Immature natural killer cell (primary cell): ENCODE results near the gene RAB7B. TPM values are rescaled to one million over a fixed set of nuclear protein-coding genes. Genes with fewer than 3 reads are reported as not detected.

Source experiments
- DNase-seq, 3 donors: peaks; one replicate each; pipeline ENCODE4 v3.0.0; 2022; ENCODE audit warnings: mixed read lengths in 1 of 3
- H3K27ac Mint-ChIP-seq, 6 donors: one replicate each; pipeline ENCODE4 v1.8.0; 2020; ENCODE audit warnings: mixed read lengths in 6 of 6, mild to moderate bottlenecking in 5 of 6, inconsistent platforms in 4 of 6, moderate library complexity in 3 of 6
- H3K27me3 Mint-ChIP-seq, 3 donors: one replicate each; pipeline ENCODE4 v1.8.0; 2020 to 2021; ENCODE audit warnings: low read depth in 3 of 3, mild to moderate bottlenecking in 3 of 3, mixed read lengths in 3 of 3, moderate library complexity in 3 of 3, inconsistent platforms in 1 of 3
- H3K36me3 Mint-ChIP-seq, 3 donors: one replicate each; pipeline ENCODE4 v1.8.0; 2020; ENCODE audit warnings: mixed read lengths in 3 of 3, inconsistent platforms in 2 of 3, mild to moderate bottlenecking in 2 of 3
- H3K4me1 Mint-ChIP-seq, 2 donors: one replicate each; pipeline ENCODE4 v1.8.0; 2020; ENCODE audit warnings: inconsistent platforms in 2 of 2, mild to moderate bottlenecking in 2 of 2, mixed read lengths in 2 of 2, moderate library complexity in 1 of 2
- H3K4me3 Mint-ChIP-seq, 5 donors: one replicate each; pipeline ENCODE4 v1.8.0; 2020; ENCODE audit warnings: mild to moderate bottlenecking in 5 of 5, mixed read lengths in 5 of 5, inconsistent platforms in 3 of 5, moderate library complexity in 3 of 5
- H3K9me3 Mint-ChIP-seq, 6 donors: one replicate each; pipeline ENCODE4 v1.8.0; 2020; ENCODE audit warnings: mild to moderate bottlenecking in 6 of 6, mixed read lengths in 6 of 6, inconsistent platforms in 4 of 6, moderate library complexity in 3 of 6
- polyA plus RNA-seq, 3 donors: library from polyadenylated mRNA; unstranded; fragments of 300-500 nt; fragmentation: Illumina TruSeq; gene quantifications; one replicate each; pipeline ENCODE4 v1.2.3, GENCODE V29; 2021

Gene RAB7B
- polyA plus RNA-seq, 3 donors from 2014 or later: 0.07 TPM; not detected in 2

DNA sequence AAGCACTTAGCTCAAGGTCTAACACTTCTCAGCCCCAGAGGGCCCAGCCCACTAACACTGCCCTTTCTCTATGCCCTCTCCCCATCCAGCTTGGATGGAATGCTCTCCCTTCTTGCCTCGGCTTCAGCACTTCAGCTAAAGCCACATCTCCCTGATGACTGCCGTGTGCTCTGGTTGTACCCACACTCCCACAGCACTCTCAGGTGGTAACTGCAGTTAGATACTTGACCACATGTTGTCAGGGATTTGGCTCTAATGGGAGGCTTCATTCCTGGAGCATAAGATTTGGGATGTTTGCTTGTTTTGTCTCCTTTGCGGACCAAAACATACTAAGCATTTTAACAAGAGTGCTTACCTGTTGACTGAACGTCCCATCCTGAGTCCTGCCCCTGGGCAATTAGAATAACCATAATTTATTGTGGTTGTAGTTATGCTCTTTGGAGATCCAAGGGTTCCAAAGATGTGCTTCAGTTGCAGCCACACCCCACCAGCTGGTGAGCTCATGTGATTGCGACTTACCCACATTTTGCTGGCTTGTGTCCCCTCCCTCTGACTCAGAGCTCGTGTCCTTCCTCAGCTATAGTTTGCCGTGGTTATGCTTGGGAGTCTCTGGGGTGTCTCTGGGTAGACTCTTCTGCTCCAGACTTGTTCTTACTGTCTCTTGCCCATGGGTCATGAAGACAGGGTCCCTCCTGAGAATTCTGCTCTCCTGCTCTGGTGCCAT, 52.2 kb downstream of the RAB7B start:
- peaks cover 2 to 10% (median 3%) of the 10 kb centered on the region in 3 donors for H3K27me3 Mint-ChIP-seq
- H3K4me1 Mint-ChIP-seq: no peaks in the 10 kb centered on the region
- H3K27ac Mint-ChIP-seq: no peak overlapping the region
- no peaks in the 10 kb centered on the region for H3K36me3 Mint-ChIP-seq
- H3K4me3 Mint-ChIP-seq: no peak overlapping the region
- DNase-seq: no peak
- no peaks in the 10 kb centered on the region for H3K9me3 Mint-ChIP-seq

- peaks cover 2 to 9% (median 5%) of the 10 kb centered on the region in 3 donors for H3K27me3 Mint-ChIP-seq
- DNase-seq: no peak
- no peak overlapping the region for H3K4me3 Mint-ChIP-seq
- H3K9me3 Mint-ChIP-seq: no peaks in the 10 kb centered on the region
- H3K4me1 Mint-ChIP-seq: no peaks in the 10 kb centered on the region
- no peak overlapping the region for H3K27ac Mint-ChIP-seq
- no peaks in the 10 kb centered on the region for H3K36me3 Mint-ChIP-seq
Measured at GRCh38 chr1:205950280-205950679, 52.9 kb downstream of the RAB7B start.

DNA sequence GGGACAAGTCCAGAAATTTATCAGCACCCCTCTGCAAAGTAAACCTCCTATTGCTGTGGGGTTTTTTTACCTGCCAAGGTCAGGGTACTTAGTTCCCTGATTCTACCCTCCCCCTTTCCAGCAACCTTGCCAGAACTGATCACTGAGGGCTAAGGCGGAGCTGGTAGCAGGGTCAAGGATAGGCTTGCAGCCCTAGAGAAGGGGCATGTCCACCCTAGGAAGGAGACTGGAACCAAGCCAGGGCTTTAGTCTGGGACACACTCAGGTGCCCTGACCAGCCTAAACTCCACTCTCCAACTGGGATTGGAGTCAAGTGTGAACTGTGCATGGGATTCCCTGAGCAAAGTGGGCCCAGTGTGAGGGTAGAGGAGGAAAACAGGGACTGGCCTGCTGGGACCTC, 53.4 kb downstream of the RAB7B start:
- Mint-ChIP-seq H3K36me3 (no peaks in the 10 kb centered on the region), H3K27ac (no peak overlapping the region), H3K9me3 (no peaks in the 10 kb centered on the region), H3K27me3 (peaks cover 2 to 9% (median 5%) of the 10 kb centered on the region in 3 donors), H3K4me1 (no peaks in the 10 kb centered on the region), H3K4me3 (no peak overlapping the region)
- DNase-seq: no peak

GRCh38 chr1:205948886-205949285, 54.3 kb downstream of the RAB7B start:
- Mint-ChIP-seq H3K27ac (no peak overlapping the region), H3K4me1 (no peaks in the 10 kb centered on the region), H3K36me3 (no peaks in the 10 kb centered on the region), H3K27me3 (peaks cover 2 to 9% (median 5%) of the 10 kb centered on the region in 3 donors), H3K4me3 (no peak overlapping the region), H3K9me3 (no peaks in the 10 kb centered on the region)
- no peak for DNase-seq

- Mint-ChIP-seq H3K4me1 (no peaks in the 10 kb centered on the region), H3K4me3 (no peak overlapping the region), H3K27ac (no peak overlapping the region), H3K36me3 (no peaks in the 10 kb centered on the region), H3K9me3 (no peaks in the 10 kb centered on the region), H3K27me3 (peaks cover 2 to 5% (median 4%) of the 10 kb centered on the region in 3 donors)
- DNase-seq: no peak
Measured at GRCh38 chr1:205948039-205948438, 55.2 kb downstream of the RAB7B start.

- Mint-ChIP-seq H3K27me3 (peaks cover 2 to 7% (median 5%) of the 10 kb centered on the region in 3 donors), H3K36me3 (no peaks in the 10 kb centered on the region), H3K9me3 (no peaks in the 10 kb centered on the region), H3K4me1 (no peaks in the 10 kb centered on the region), H3K4me3 (no peak overlapping the region), H3K27ac (no peak overlapping the region)
- DNase-seq: no peak
Measured at GRCh38 chr1:205947024-205947423, 56.2 kb downstream of the RAB7B start.

DNA sequence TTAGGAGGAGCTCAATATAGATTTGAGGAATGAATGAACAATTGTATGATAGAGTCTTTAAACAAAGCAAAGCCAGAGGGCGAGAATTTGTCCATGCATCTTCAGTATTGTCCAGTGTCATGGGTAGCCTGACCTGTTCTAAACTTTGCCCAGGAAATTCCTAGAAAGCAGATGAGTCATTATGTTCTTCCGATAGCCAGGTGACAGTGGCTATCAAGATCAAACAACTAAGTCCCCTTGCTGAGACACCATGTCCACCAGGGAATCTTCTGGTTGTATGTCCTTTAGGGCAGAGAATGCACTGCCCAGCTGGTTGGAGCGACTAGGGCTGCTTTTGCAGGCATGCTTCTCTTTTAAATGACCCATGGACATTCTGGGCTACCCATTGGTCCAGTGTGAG, 58.1 kb downstream of the RAB7B start:
- DNase-seq: no peak
- H3K27ac Mint-ChIP-seq: no peak overlapping the region
- peaks cover 6 to 13% (median 8%) of the 10 kb centered on the region in 3 donors for H3K27me3 Mint-ChIP-seq
- H3K36me3 Mint-ChIP-seq: no peaks in the 10 kb centered on the region
- no peak overlapping the region for H3K4me3 Mint-ChIP-seq
- H3K9me3 Mint-ChIP-seq: no peaks in the 10 kb centered on the region
- H3K4me1 Mint-ChIP-seq: no peaks in the 10 kb centered on the region

DNA sequence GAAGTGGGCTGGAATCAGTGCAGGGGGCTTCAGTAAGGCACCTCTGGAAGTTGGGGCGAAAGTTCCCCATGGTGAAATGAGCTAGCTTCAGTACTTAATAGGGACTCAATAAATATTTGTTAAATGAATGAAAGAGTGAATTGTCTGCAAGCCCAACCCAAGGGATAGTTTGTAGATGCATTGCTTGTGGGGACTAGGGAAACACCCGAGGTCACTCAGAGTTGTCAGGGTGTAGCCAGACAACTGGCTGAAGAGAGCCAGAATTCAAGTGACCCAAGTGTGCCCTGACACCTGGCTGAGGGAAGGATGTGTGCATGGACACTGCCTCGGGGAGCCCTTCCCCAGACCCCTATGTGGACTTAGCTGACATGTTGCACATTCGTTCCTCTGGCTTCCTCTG, 58.7 kb downstream of the RAB7B start:
- H3K36me3 Mint-ChIP-seq: no peaks in the 10 kb centered on the region
- no peaks in the 10 kb centered on the region for H3K4me1 Mint-ChIP-seq
- no peak overlapping the region for H3K4me3 Mint-ChIP-seq
- no peak for DNase-seq
- H3K27ac Mint-ChIP-seq: no peak overlapping the region
- no peaks in the 10 kb centered on the region for H3K9me3 Mint-ChIP-seq
- peaks cover 6 to 13% (median 8%) of the 10 kb centered on the region in 3 donors for H3K27me3 Mint-ChIP-seq

DNA sequence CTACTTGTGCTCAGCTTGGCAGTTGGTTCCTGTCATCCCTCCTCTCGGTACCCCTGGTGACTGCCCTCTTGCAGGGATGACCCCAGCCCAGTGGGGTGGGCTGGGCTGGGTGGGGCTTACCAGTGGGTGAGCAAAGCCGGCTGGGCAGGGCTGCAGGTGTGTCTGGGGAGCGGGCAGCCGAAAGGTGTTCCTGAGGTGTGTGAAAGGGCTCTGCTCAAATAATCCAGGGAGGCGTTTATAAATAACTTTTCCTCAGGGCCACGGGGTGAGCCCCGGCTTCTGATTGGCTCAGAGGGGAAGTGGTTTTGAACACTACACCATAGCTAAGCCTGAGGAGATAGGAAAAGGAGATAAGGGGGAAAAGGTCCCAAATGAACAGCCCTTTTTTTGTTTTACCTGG, 60.0 kb downstream of the RAB7B start, which contains the start of gene SLC26A9:
TSS of gene SLC26A9 (minus strand) at position 212 of the 400 bp plus-strand sequence. CDS start 7,636 bp downstream, outside the sequence.
- Mint-ChIP-seq H3K4me3 (no peak within 1 kb of the TSS), H3K27ac (no peak within 1 kb of the TSS), H3K36me3 (no peaks in the 10 kb centered on the region), H3K27me3 (peaks cover 6 to 14% (median 13%) of the 10 kb centered on the region in 3 donors), H3K9me3 (no peaks in the 10 kb centered on the region), H3K4me1 (no peaks in the 10 kb centered on the region)
- DNase-seq: no peak

- Mint-ChIP-seq H3K4me3 (no peak overlapping the region), H3K4me1 (no peaks in the 10 kb centered on the region), H3K27ac (no peak overlapping the region), H3K36me3 (no peaks in the 10 kb centered on the region), H3K27me3 (peaks cover 6 to 16% (median 13%) of the 10 kb centered on the region in 3 donors), H3K9me3 (no peaks in the 10 kb centered on the region)
- DNase-seq: no peak
Measured at GRCh38 chr1:205942631-205943159, 60.5 kb downstream of the RAB7B start.

GRCh38 chr1:205940710-205941109, 62.5 kb downstream of the RAB7B start:
- H3K4me3 Mint-ChIP-seq: no peak overlapping the region
- DNase-seq: no peak
- H3K27ac Mint-ChIP-seq: no peak overlapping the region
- peaks cover 3 to 12% (median 11%) of the 10 kb centered on the region in 3 donors for H3K27me3 Mint-ChIP-seq
- H3K9me3 Mint-ChIP-seq: no peaks in the 10 kb centered on the region
- no peaks in the 10 kb centered on the region for H3K36me3 Mint-ChIP-seq
- no peaks in the 10 kb centered on the region for H3K4me1 Mint-ChIP-seq

- Mint-ChIP-seq H3K9me3 (no peaks in the 10 kb centered on the region), H3K4me3 (no peak overlapping the region), H3K27me3 (peaks cover 3 to 12% (median 11%) of the 10 kb centered on the region in 3 donors), H3K27ac (no peak overlapping the region), H3K4me1 (no peaks in the 10 kb centered on the region), H3K36me3 (no peaks in the 10 kb centered on the region)
- no peak for DNase-seq
Measured at GRCh38 chr1:205939690-205940330, 63.4 kb downstream of the RAB7B start.

DNA sequence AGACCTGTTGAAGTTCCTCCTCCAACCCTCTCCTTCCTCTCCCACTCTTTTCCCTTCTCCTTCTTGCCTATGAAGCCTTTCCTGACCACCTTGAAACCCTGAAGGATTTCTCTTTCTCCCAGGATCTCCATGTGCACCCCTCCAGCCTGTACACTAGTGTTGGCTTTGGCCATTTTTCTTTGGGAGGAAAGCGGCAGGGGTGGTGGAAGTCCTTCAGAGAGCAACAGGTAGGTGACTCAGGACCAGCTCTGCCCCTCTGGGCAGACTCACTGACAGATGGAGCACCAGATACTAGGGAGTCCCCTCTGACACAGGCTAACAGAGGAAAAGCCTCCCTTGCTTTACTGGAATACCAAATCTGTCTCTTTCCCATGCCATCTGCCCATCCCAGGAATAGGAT, 64.5 kb downstream of the RAB7B start:
- no peaks in the 10 kb centered on the region for H3K9me3 Mint-ChIP-seq
- no peak overlapping the region for H3K27ac Mint-ChIP-seq
- H3K4me3 Mint-ChIP-seq: no peak overlapping the region
- H3K4me1 Mint-ChIP-seq: no peaks in the 10 kb centered on the region
- H3K36me3 Mint-ChIP-seq: no peaks in the 10 kb centered on the region
- peaks cover 5 to 12% (median 11%) of the 10 kb centered on the region in 3 donors for H3K27me3 Mint-ChIP-seq
- DNase-seq: no peak

- Mint-ChIP-seq H3K9me3 (no peaks in the 10 kb centered on the region), H3K36me3 (no peaks in the 10 kb centered on the region), H3K27me3 (peaks cover 5 to 12% (median 12%) of the 10 kb centered on the region in 3 donors), H3K4me1 (no peaks in the 10 kb centered on the region), H3K4me3 (no peak overlapping the region), H3K27ac (no peak overlapping the region)
- no peak for DNase-seq
Measured at GRCh38 chr1:205936846-205937586, 66.2 kb downstream of the RAB7B start.
